Omental fat pad (tissue), 4 donors: Measurements from ENCODE around the gene KLK12. TPM values are rescaled to one million over a fixed set of nuclear protein-coding genes. Genes with fewer than 3 reads are reported as not detected.

Experiments
- ATAC-seq: fragments of 150-250 bp; one replicate; pipeline ENCODE4 v1.9.1; 2016; ENCODE audit warnings: mild to moderate bottlenecking, moderate library complexity; ENCODE audit not compliant: low FRiP score
- DNase-seq: peaks from one replicate; pipeline ENCODE4 v3.0.0-alpha.2; 2019; ENCODE audit warnings: low spot score
- total RNA-seq, 4 donors: library from RNA; depleted of rRNA; stranded (reverse); fragments of >200 nt; gene quantifications; one replicate each; pipeline ENCODE4 v1.1.0, GENCODE V29; 2016
- TF ChIP-seq, protein P1 (sequence below), 3 donors: fragments of 450-650 bp; IDR thresholded peaks; one replicate each; pipeline ENCODE4 v1.5.1; 2016 to 2017; ENCODE audit warnings: antibody characterized with exemption in 3 of 3, mild to moderate bottlenecking in 3 of 3, moderate library complexity in 2 of 3

KLK12 gene
- total RNA-seq, 4 donors from 2014 or later: not detected

DNA sequence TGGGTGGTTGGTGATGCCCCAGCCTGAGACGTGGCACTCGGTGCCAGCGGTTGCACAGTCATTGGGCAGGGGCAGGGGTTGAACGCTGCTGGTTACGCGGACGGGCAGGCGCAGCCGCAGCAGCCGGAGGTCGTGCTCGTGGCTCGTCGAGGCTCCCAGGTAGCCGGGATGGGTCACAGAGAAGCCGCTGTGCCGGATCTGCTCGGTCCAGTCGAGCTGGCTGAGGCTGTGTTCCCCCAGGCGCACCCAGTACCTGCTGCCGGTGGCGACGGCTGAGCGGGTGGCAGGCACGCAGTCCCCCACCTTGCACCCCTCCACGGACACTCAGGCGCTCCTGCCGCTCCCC lies 2.9 kb downstream of the KLK12 start:
- TF ChIP-seq, protein P1, sequence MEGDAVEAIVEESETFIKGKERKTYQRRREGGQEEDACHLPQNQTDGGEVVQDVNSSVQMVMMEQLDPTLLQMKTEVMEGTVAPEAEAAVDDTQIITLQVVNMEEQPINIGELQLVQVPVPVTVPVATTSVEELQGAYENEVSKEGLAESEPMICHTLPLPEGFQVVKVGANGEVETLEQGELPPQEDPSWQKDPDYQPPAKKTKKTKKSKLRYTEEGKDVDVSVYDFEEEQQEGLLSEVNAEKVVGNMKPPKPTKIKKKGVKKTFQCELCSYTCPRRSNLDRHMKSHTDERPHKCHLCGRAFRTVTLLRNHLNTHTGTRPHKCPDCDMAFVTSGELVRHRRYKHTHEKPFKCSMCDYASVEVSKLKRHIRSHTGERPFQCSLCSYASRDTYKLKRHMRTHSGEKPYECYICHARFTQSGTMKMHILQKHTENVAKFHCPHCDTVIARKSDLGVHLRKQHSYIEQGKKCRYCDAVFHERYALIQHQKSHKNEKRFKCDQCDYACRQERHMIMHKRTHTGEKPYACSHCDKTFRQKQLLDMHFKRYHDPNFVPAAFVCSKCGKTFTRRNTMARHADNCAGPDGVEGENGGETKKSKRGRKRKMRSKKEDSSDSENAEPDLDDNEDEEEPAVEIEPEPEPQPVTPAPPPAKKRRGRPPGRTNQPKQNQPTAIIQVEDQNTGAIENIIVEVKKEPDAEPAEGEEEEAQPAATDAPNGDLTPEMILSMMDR (IDR thresholded peaks at IDR 0.05): no peak
- DNase-seq: no peak
- no peak for ATAC-seq

DNA sequence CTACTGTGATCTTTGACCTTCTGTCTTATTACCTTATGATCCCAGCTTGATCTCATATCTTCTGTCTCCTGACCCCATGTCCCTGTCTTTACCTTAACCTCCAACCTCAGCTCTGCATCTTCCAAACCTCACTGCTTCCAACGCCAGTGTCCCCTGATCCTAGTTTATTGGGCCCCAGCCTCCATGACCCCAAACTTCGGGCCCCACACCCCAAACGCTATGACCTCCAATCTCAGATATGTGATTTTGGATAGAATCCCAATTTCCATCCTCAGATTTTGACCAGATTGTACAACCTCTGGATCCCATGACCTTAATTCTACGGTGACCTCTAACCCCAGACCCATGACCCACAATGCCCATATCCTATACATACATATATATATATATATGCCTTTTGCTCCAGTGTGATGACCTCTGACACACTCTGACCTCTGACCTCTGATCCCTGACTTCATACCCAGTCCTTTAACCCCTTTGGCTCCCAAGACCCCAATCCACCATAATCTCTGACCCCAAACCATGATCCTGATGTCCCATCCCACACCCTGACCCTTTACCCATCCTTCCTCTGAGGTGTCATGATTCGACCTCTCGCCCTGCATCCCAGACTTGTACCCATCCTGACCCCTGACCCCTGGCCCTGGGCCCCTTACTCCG lies 3.5 kb downstream of the KLK12 start:
- DNase-seq (no peak), ATAC-seq (no peak)
- TF ChIP-seq, protein P1 (IDR thresholded peaks at IDR 0.05): no peak

DNA sequence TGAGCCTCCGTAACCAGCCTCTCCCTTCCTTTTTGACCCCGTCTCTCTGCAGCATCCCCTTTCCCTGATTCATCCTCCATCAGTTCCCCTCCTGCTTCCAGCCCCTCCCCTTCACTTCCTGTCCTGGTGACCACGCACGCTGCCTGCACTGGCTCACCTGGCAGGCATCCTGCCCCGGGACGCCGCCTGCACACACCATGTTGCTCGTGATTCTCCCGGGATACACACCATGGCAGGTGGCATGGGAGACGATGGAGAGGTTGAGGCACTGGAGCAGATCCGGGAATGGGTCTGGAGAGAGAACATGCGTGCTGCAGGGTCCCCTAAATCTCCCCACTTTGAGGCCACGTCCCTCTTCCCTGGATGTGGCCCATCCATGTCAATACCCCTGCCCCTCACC lies 4.2 kb downstream of the KLK12 start:
- DNase-seq: no peak
- ATAC-seq: no peak
- TF ChIP-seq, protein P1 (IDR thresholded peaks at IDR 0.05): no peak

- ATAC-seq (no peak), DNase-seq (no peak)
- TF ChIP-seq, protein P1 (IDR thresholded peaks at IDR 0.05): no peak
Observed at GRCh38 chr19:51029718-51030117, 5.1 kb downstream of the KLK12 start.

DNA sequence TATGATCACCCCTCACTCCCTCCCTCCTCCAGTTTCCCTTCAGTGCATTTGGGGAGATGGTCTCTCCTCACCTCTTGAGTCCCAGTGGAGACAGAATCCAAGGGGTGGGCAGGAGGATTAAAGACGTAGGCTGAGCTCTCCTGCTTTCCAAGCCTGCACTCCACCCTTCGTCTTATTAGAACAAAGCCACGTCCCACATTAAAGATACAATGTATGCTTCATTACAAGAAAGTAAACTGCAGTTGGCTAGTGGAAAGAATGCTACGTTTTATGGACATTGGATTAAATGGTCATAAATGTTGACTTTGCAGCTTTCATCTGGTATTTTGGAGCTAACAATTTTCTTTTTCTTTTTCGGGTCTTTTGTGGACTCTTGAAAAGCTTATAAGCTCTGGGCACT lies 6.9 kb downstream of the KLK12 start:
- DNase-seq (no peak), ATAC-seq (no peak)
- TF ChIP-seq, protein P1 (IDR thresholded peaks at IDR 0.05): no peak

DNA sequence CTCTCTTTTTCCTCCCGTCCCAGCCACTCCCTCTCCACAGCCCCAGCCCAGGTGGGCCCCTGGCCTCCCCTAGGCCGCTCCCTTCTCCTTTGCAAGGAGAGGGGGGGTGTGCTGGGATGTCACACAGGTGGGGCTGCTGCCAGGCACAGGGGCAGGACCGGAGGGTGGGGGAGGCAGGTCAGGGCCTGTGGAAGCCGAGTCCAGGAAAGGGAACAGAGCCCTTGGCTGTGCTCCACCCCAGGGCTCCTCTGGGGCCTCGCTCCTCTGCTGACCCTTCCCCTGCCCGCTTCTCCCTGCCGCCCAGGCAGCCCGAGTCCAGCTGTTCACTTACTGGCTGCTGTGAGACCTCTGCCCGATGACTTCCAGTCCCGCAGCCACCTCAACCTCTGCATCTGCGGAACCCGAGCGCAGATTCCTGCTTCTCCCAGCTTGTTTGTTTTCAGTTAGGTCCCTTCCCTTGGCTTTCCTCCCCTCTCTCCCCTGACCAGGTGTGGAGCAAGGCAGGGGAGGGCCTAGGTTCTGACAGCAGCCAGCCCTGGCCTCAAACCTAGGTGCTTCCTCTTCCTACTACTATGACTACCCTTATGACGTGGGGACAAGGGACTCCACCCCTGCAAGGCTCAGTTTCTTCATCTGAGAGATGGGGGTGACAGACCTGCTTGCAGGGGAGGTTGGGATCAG lies 7.5 kb downstream of the KLK12 start:
- ATAC-seq (no peak), DNase-seq (no peak)

More for the DNA sequence above, 7.5 kb downstream of the KLK12 start:
- TF ChIP-seq, protein P1 (IDR thresholded peaks at IDR 0.05): no peak
